H1 (cell line): ENCODE measurements around the gene OTOF. TPM values are rescaled to one million over a fixed set of nuclear protein-coding genes. Genes with fewer than 3 reads are reported as not detected.

Experiments
- CTCF ChIA-PET: fragments of 300-600 bp; sonication (Branson Sonifier 250); formaldehyde crosslinking; loops from one replicate; lab custom pipeline; 2021; ENCODE audit not compliant: partially characterized antibody; lab: Charles Lee
- POLR2A ChIA-PET: fragments of 300-600 bp; sonication (Branson Sonifier 250); formaldehyde crosslinking; loops from one replicate; lab custom pipeline; 2021; ENCODE audit warnings: inconsistent platforms; ENCODE audit not compliant: partially characterized antibody; lab: Charles Lee
- DNase-seq, 2 experiments: peaks; one replicate each; pipeline versions ENCODE4 v3.0.0 to v3.0.0-alpha.2; 2010 to 2022; ENCODE audit warnings: low spot score in 2 of 2, low read depth in 1 of 2, mixed read lengths in 1 of 2
- FAIRE-seq: peaks from 2 replicates; lab custom pipeline; 2011; peaks lifted over from hg19 to GRCh38; lab: Jason Lieb, UNC
- H2AFZ ChIP-seq: 2 replicates; pipeline ENCODE4 v1.8.1; 2012; ENCODE audit warnings: low read length, inconsistent platforms
- H2AK5ac ChIP-seq: 2 replicates; pipeline ENCODE4 v1.6.1; 2013; ENCODE audit warnings: low read depth, low read length
- H2BK120ac ChIP-seq: replicated peaks from 2 replicates; pipeline ENCODE3; 2013; ENCODE audit warnings: low read depth, low read length, inconsistent platforms
- H2BK12ac ChIP-seq: 2 replicates; pipeline ENCODE4 v1.6.1; 2013; ENCODE audit warnings: low read depth, low read length
- H2BK15ac ChIP-seq: 2 replicates; pipeline ENCODE4 v1.6.1; 2013; ENCODE audit warnings: low read length
- H2BK20ac ChIP-seq: 2 replicates; pipeline ENCODE4 v1.6.1; 2013; ENCODE audit warnings: low read length
- H2BK5ac ChIP-seq: 2 replicates; pipeline ENCODE4 v1.6.1; 2013; ENCODE audit warnings: low read depth, low read length
- H3K14ac ChIP-seq: 2 replicates; pipeline ENCODE4 v1.6.1; 2013; ENCODE audit warnings: inconsistent platforms; ENCODE audit not compliant: insufficient read length
- H3K18ac ChIP-seq: 2 replicates; pipeline ENCODE4 v1.6.1; 2013; ENCODE audit warnings: low read length; ENCODE audit errors: extremely low read depth
- H3K23ac ChIP-seq: 2 replicates; pipeline ENCODE4 v1.6.1; 2013; ENCODE audit warnings: inconsistent platforms; ENCODE audit not compliant: insufficient read length
- H3K23me2 ChIP-seq: 2 replicates; pipeline ENCODE4 v1.6.1; 2013; ENCODE audit warnings: low read depth, low read length
- H3K27ac ChIP-seq: 2 replicates; pipeline ENCODE4 v1.6.1; 2011; ENCODE audit warnings: low read depth, low read length, inconsistent platforms
- H3K27me3 ChIP-seq, 4 experiments: replicated peaks in 1 of 4; 1 replicate in 1 of 4; 2 replicates in 3 of 4; pipeline versions ENCODE4 v1.6.1 to v1.8.1; 2011 to 2013; ENCODE audit warnings: low read length in 3 of 4, mild to moderate bottlenecking in 3 of 4, inconsistent platforms in 2 of 4, mixed read lengths in 2 of 4, moderate library complexity in 1 of 4; ENCODE audit not compliant: control insufficient read depth in 3 of 4, insufficient read depth in 3 of 4; ENCODE audit errors: extremely low read depth in 1 of 4
- H3K36me3 ChIP-seq, 4 experiments: 2 replicates each; pipeline versions ENCODE4 v1.6.1 to v1.8.1; 2011 to 2013; ENCODE audit warnings: mild to moderate bottlenecking in 4 of 4, low read length in 3 of 4, moderate library complexity in 2 of 4, control low read depth in 1 of 4, inconsistent platforms in 1 of 4; ENCODE audit not compliant: insufficient read depth in 4 of 4, control insufficient read depth in 2 of 4
- H3K4ac ChIP-seq: replicated peaks from 2 replicates; pipeline ENCODE3; 2013; ENCODE audit warnings: low read length, low read depth, mixed read lengths, inconsistent platforms; ENCODE audit not compliant: insufficient read length
- H3K4me1 ChIP-seq, 4 experiments: replicated peaks in 1 of 4; 1 replicate in 1 of 4; 2 replicates in 3 of 4; pipeline versions ENCODE4 v1.6.1 to v1.8.1; 2011 to 2013; ENCODE audit warnings: low read length in 3 of 4, inconsistent platforms in 2 of 4, mixed read lengths in 1 of 4; ENCODE audit not compliant: insufficient read depth in 4 of 4, control insufficient read depth in 3 of 4
- H3K4me2 ChIP-seq, 2 experiments: 2 replicates each; pipeline versions ENCODE4 v1.6.1 to v1.8.1; 2011 to 2013; ENCODE audit warnings: low read depth in 2 of 2, low read length in 2 of 2, control low read depth in 1 of 2, inconsistent platforms in 1 of 2, mild to moderate bottlenecking in 1 of 2; ENCODE audit not compliant: insufficient read depth in 1 of 2
- H3K4me3 ChIP-seq, 4 experiments: fragments of 200-600, 300-600 bp in 1 of 4; sonication (generic), shearing (Covaris generic), sonication (Bioruptor Twin) in 1 of 4; 2 replicates each; pipeline versions ENCODE4 v1.5.1 to v1.8.1; 2011 to 2016; ENCODE audit warnings: low read length in 4 of 4, low read depth in 3 of 4, control low read depth in 2 of 4, inconsistent platforms in 2 of 4, mild to moderate bottlenecking in 2 of 4, mixed read lengths in 1 of 4, moderate library complexity in 1 of 4; ENCODE audit not compliant: insufficient read depth in 2 of 4; ENCODE audit errors: extremely low read depth in 1 of 4
- H3K56ac ChIP-seq: replicated peaks from 2 replicates; pipeline ENCODE3; 2013; ENCODE audit warnings: low read depth, mild to moderate bottlenecking, mixed read lengths, low read length, inconsistent platforms; ENCODE audit not compliant: insufficient read length
- H3K79me1 ChIP-seq: 2 replicates; pipeline ENCODE4 v1.6.1; 2013; ENCODE audit warnings: low read depth, low read length, control low read depth
- H3K79me2 ChIP-seq, 2 experiments: 2 replicates each; pipeline versions ENCODE4 v1.6.1 to v1.8.1; 2012 to 2013; ENCODE audit warnings: low read length in 2 of 2, mild to moderate bottlenecking in 2 of 2, inconsistent platforms in 1 of 2; ENCODE audit not compliant: insufficient read depth in 2 of 2, control insufficient read depth in 1 of 2
- H3K9ac ChIP-seq, 4 experiments: replicated peaks in 1 of 4; 1 replicate in 1 of 4; 2 replicates in 3 of 4; pipeline versions ENCODE4 v1.6.1 to v1.8.1; 2011 to 2013; ENCODE audit warnings: low read depth in 3 of 4, low read length in 3 of 4, control low read depth in 2 of 4, mild to moderate bottlenecking in 2 of 4, moderate library complexity in 2 of 4, inconsistent platforms in 1 of 4; ENCODE audit errors: extremely low read depth in 1 of 4
- H3K9me3 ChIP-seq, 2 experiments: 2 replicates each; pipeline versions ENCODE4 v1.6.1 to v1.8.1; 2012 to 2013; ENCODE audit warnings: mild to moderate bottlenecking in 2 of 2, moderate library complexity in 2 of 2, control low read depth in 1 of 2, inconsistent platforms in 1 of 2, low read depth in 1 of 2, low read length in 1 of 2, mixed read lengths in 1 of 2; ENCODE audit not compliant: insufficient read depth in 2 of 2
- H4K20me1 ChIP-seq, 2 experiments: replicated peaks in 1 of 2; 2 replicates each; pipeline versions ENCODE3 to v1.8.1; 2011 to 2013; ENCODE audit warnings: inconsistent platforms in 2 of 2, low read length in 2 of 2, mild to moderate bottlenecking in 1 of 2; ENCODE audit not compliant: insufficient read depth in 2 of 2, control insufficient read depth in 1 of 2
- H4K5ac ChIP-seq: 2 replicates; pipeline ENCODE4 v1.6.1; 2013; ENCODE audit warnings: low read length, low read depth, mixed read lengths, inconsistent platforms; ENCODE audit not compliant: insufficient read length
- H4K8ac ChIP-seq: 2 replicates; pipeline ENCODE4 v1.8.0; 2013; ENCODE audit warnings: mild to moderate bottlenecking, moderate library complexity, low read length, inconsistent platforms; ENCODE audit not compliant: insufficient read depth; ENCODE audit errors: extremely low read depth
- H4K91ac ChIP-seq: replicated peaks from 2 replicates; pipeline ENCODE3; 2013; ENCODE audit warnings: low read length, mixed read lengths, inconsistent platforms; ENCODE audit not compliant: insufficient read length
- CHD1 ChIP-seq: IDR thresholded peaks from 2 replicates; pipeline ENCODE4 v1.6.1; 2012; ENCODE audit warnings: low read depth, low read length, improper control_type of control experiment
- EP300 ChIP-seq, 2 experiments: IDR thresholded peaks; 1 replicate in 1 of 2; 2 replicates in 1 of 2; pipeline ENCODE4 v1.6.1; 2011 to 2012; ENCODE audit warnings: low read depth in 2 of 2, low read length in 2 of 2, mild to moderate bottlenecking in 2 of 2, borderline replicate concordance in 1 of 2, inconsistent platforms in 1 of 2, moderate library complexity in 1 of 2
- KDM5A ChIP-seq: fragments of 200-600 bp; IDR thresholded peaks from 2 replicates; pipeline ENCODE4 v1.7.1; 2012; ENCODE audit warnings: mild to moderate bottlenecking, low read length, inconsistent platforms, mixed read lengths
- PHF8 ChIP-seq: fragments of 200-600 bp; sonication (generic); conservative IDR thresholded peaks from 2 replicates; pipeline ENCODE4 v1.7.1; 2012; ENCODE audit warnings: low read depth, mild to moderate bottlenecking, inconsistent platforms, low read length, moderate library complexity
- POLR2AphosphoS5 ChIP-seq: IDR thresholded peaks from 2 replicates; pipeline ENCODE4 v1.6.1; 2011; ENCODE audit warnings: low read depth, low read length
- RBBP5 ChIP-seq: IDR thresholded peaks from 2 replicates; pipeline ENCODE4 v1.7.1; 2012; ENCODE audit warnings: low read depth, mild to moderate bottlenecking, inconsistent platforms, low read length, moderate library complexity, borderline replicate concordance
- RFX5 ChIP-seq: IDR thresholded peaks from 2 replicates; pipeline ENCODE4 v1.6.1; 2011; ENCODE audit warnings: low read depth, low read length, improper control_type of control experiment, borderline replicate concordance
- SAP30 ChIP-seq: fragments of 300-600 bp; sonication (generic); IDR thresholded peaks from 2 replicates; pipeline ENCODE4 v1.7.1; 2012; ENCODE audit warnings: low read length, moderate library complexity, mild to moderate bottlenecking, inconsistent platforms; ENCODE audit not compliant: insufficient read depth, insufficient replicate concordance
- SIN3A ChIP-seq, 2 experiments: IDR thresholded peaks in 1 of 2; conservative IDR thresholded peaks in 1 of 2; 2 replicates each; pipeline ENCODE4 v1.6.1; 2011 to 2012; ENCODE audit warnings: low read length in 2 of 2, improper control_type of control experiment in 1 of 2, low read depth in 1 of 2, mild to moderate bottlenecking in 1 of 2
- WGBS, 2 experiments: shearing (Covaris generic) in 1 of 2; methylation state at CpG; one replicate each; pipeline versions ENCODE4 v1.1.6 to v1.1.7; 2013 to 2015; ENCODE audit warnings: low lambda C conversion rate in 2 of 2, mixed read lengths in 2 of 2, inconsistent platforms in 1 of 2, low coverage in 1 of 2, missing lambda C conversion rate in 1 of 2; ENCODE audit not compliant: insufficient replicate concordance in 2 of 2, insufficient coverage in 1 of 2, insufficient read length in 1 of 2; ENCODE audit errors: extremely low coverage in 1 of 2, missing lambda C conversion rate in 1 of 2; 5-methylcytosine and 5-hydroxymethylcytosine counted together
- polyA plus RNA-seq, 7 experiments: library from polyadenylated mRNA; depleted of rRNA in 3 of 7; stranded (reverse) in 5 of 7; unstranded in 2 of 7; fragments of >200 nt in 5 of 7; fragments of 200-250 nt in 2 of 7; gene quantifications; 1 replicate in 5 of 7; 2 replicates in 1 of 7; 4 replicates in 1 of 7; pipeline versions ENCODE4 v1.2.1 to v1.2.3, GENCODE V29; 2011 to 2013; ENCODE audit warnings: missing spikeins in 2 of 7, mixed read lengths in 2 of 7
- total RNA-seq: library from RNA; stranded (reverse); fragmentation: NEBNext Ultra II Directional; extraction: Animal tissue kit (Norgen Biotek cat#: 25700); gene quantifications from 2 replicates; pipeline ENCODE4 v1.2.1, GENCODE V29; 2021
- TF ChIP-seq, protein P1 (sequence below): IDR thresholded peaks from 2 replicates; pipeline ENCODE4 v1.6.1; 2011; ENCODE audit warnings: low read depth, mild to moderate bottlenecking, low read length; ENCODE audit not compliant: insufficient read depth
- TF ChIP-seq, protein P2 (sequence below): IDR thresholded peaks from 2 replicates; pipeline ENCODE4 v1.6.1; 2011; ENCODE audit warnings: low read length, improper control_type of control experiment

The OTOF gene
- total and polyA plus RNA-seq, 2 of the 8 experiments (the other 6 are each of a cell fraction or from before 2014, with no cell fraction given), result 0.06 TPM; not detected in 1

DNA sequence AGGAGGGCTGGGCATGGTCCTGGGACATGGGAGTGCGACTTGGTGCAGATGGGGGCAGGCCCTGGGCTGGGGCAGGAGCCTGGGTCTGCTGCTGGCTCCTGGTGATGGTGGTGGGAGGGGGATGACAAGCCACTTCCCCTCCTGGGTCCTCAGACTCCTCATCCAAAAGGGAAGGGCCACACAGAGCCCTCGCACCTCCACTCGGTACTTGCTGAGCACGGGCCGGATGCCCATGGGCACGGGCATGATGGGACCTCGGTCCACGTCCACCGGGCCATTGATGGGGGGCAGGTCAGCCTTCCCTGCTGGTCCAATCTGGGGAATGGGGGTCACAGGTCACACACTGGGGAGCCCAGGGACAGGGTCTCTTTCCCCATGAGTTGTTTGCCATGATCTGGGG is 4.1 kb downstream of the OTOF start:
- H3K79me2 ChIP-seq, result no peaks in the 10 kb centered on the region
- H2AFZ ChIP-seq, result no peak overlapping the region
- H4K91ac ChIP-seq, result no peak overlapping the region
- no peak for DNase-seq
- H3K36me3 ChIP-seq, result no peaks in the 10 kb centered on the region
- no peak overlapping the region for H3K14ac ChIP-seq
- H3K23me2 ChIP-seq, result peaks cover 6% of the 10 kb centered on the region; the same call in 1 of the 2 replicates
- no peak overlapping the region for H2AK5ac ChIP-seq
- H4K20me1 ChIP-seq, result peaks cover 0 to 6% of the 10 kb centered on the region in 2 experiments
- no peak overlapping the region for H3K18ac ChIP-seq
- H2BK20ac ChIP-seq, result no peak overlapping the region
- no peak overlapping the region for H3K4me3 ChIP-seq
- no peak overlapping the region for H2BK5ac ChIP-seq
- no peak overlapping the region for H4K5ac ChIP-seq
- no peak overlapping the region for H2BK120ac ChIP-seq
- no peak overlapping the region for H3K23ac ChIP-seq
- H3K9me3 ChIP-seq, result no peaks in the 10 kb centered on the region; a peak in 1 of 4 replicates
- peaks cover 0 to 3% (median 0%) of the 10 kb centered on the region in 4 experiments; a peak in 1 of 7 replicates for H3K27me3 ChIP-seq
- FAIRE-seq, result no peak
- peaks cover 0 to 7% (median 2%) of the 10 kb centered on the region in 4 experiments; a peak in 4 of 7 replicates for H3K4me1 ChIP-seq
- ChIA-PET CTCF (interaction anchor here (1.8 to 6.4 kb wide), 3 partner anchors 18 to 104 kb away, joined by 5 to 39 read pairs (median 24); no protein-coding TSS in a partner anchor), POLR2A (no interaction called here)
- no peak overlapping the region for H3K56ac ChIP-seq
- no peak overlapping the region for H3K4me2 ChIP-seq
- H3K4ac ChIP-seq, result no peak overlapping the region
- no peak overlapping the region for H2BK12ac ChIP-seq
- H3K9ac ChIP-seq, result no peak overlapping the region
- H4K8ac ChIP-seq, result no peak overlapping the region; the same call in 1 of the 2 replicates
- WGBS, 2 experiments, result 91% methylated on average over 1 of the region's 9 CpGs; no CpG with 5 or more reads in 1 of the 2 experiments
- no peak overlapping the region for H3K27ac ChIP-seq
- no peaks in the 10 kb centered on the region for H3K79me1 ChIP-seq
- H2BK15ac ChIP-seq, result no peak overlapping the region
- TF ChIP-seq POLR2AphosphoS5 (no peak), PHF8 (no peak), CHD1 (no peak), KDM5A (no peak), RBBP5 (no peak), SIN3A (conservative IDR thresholded peaks at IDR 0.05 in 1 of 2, IDR thresholded peaks at IDR 0.05 in 1 of 2; ENCODE audit: low read depth in 1 of 2, low read length in 2 of 2) (no peak), RFX5 (no peak), SAP30 (no peak), EP300 (IDR thresholded peaks at IDR 0.05; ENCODE audit: borderline replicate concordance in 1 of 2, low read depth in 2 of 2, low read length in 2 of 2) (no peak)
- TF ChIP-seq, protein P1, sequence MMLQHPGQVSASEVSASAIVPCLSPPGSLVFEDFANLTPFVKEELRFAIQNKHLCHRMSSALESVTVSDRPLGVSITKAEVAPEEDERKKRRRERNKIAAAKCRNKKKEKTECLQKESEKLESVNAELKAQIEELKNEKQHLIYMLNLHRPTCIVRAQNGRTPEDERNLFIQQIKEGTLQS, result no peak
- TF ChIP-seq, protein P2, sequence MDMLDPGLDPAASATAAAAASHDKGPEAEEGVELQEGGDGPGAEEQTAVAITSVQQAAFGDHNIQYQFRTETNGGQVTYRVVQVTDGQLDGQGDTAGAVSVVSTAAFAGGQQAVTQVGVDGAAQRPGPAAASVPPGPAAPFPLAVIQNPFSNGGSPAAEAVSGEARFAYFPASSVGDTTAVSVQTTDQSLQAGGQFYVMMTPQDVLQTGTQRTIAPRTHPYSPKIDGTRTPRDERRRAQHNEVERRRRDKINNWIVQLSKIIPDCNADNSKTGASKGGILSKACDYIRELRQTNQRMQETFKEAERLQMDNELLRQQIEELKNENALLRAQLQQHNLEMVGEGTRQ, result no peak
